GM21717 (cell line): ENCODE results near the gene LRRN4.
"Not testable (repeated sequence)": the region's sequence is repeated elsewhere in the genome, so short reads cannot be mapped to it uniquely, and the experiment has no call there.

Experiments
- ATAC-seq: cut with Tn5 transposase; IDR thresholded peaks from one replicate; pipeline ENCODE4 v1.9.1; 2021; ENCODE audit warnings: mild to moderate bottlenecking, moderate library complexity; ENCODE audit not compliant: unreplicated experiment

LRRN4 gene

GRCh38 chr20:6060213-6060612 lies 6.4 kb upstream of the LRRN4 start:
- no peak for ATAC-seq

GRCh38 chr20:6058684-6059295 lies 4.9 kb upstream of the LRRN4 start:
- no peak for ATAC-seq

GRCh38 chr20:6057691-6058090 lies 3.8 kb upstream of the LRRN4 start:
- ATAC-seq = no peak

- no peak for ATAC-seq
These were observed 3.3 kb upstream of the LRRN4 start for GRCh38 chr20:6057139-6057538.

- no peak for ATAC-seq
These were observed 2.2 kb upstream of the LRRN4 start for GRCh38 chr20:6055981-6056569.

GRCh38 chr20:6055161-6055783 lies 1.4 kb upstream of the LRRN4 start:
- no peak for ATAC-seq

- ATAC-seq = not testable (repeated sequence)
These were observed 810 bp upstream of the LRRN4 start for GRCh38 chr20:6054689-6055051.

GRCh38 chr20:6053064-6053775 lies 640 bp downstream of the LRRN4 start:
- ATAC-seq = no peak

GRCh38 chr20:6051505-6051904 lies 2.4 kb downstream of the LRRN4 start:
- ATAC-seq = no peak

GRCh38 chr20:6048391-6048790 lies 5.5 kb downstream of the LRRN4 start:
- ATAC-seq = no peak

- no peak for ATAC-seq
These were observed 7.4 kb downstream of the LRRN4 start for GRCh38 chr20:6046432-6046831.

GRCh38 chr20:6045566-6045965 lies 8.3 kb downstream of the LRRN4 start:
- no peak for ATAC-seq

GRCh38 chr20:6044115-6044514 lies 9.7 kb downstream of the LRRN4 start:
- ATAC-seq = no peak

GRCh38 chr20:6041808-6042265 lies 12.0 kb downstream of the LRRN4 start:
- no peak for ATAC-seq

- no peak for ATAC-seq
These were observed 12.7 kb downstream of the LRRN4 start for GRCh38 chr20:6040958-6041807.

GRCh38 chr20:6040540-6040939 lies 13.3 kb downstream of the LRRN4 start:
- no peak for ATAC-seq

- ATAC-seq = no peak
These were observed 14.1 kb downstream of the LRRN4 start for GRCh38 chr20:6039766-6040165.

GRCh38 chr20:6038256-6038655 lies 15.6 kb downstream of the LRRN4 start:
- ATAC-seq = no peak

- no peak for ATAC-seq
These were observed 16.8 kb downstream of the LRRN4 start for GRCh38 chr20:6037082-6037481.

GRCh38 chr20:6036213-6036612 lies 17.6 kb downstream of the LRRN4 start:
- ATAC-seq = no peak
